GM21723 (cell line): Measurements from ENCODE around the gene LYPD4.

Source experiments
- ATAC-seq: cut with Tn5 transposase; IDR thresholded peaks from one replicate; pipeline ENCODE4 v1.9.1; 2021; ENCODE audit warnings: mild to moderate bottlenecking, moderate library complexity; ENCODE audit not compliant: unreplicated experiment

Gene LYPD4

GRCh38 chr19:41844601-41845000, at the start of gene LYPD4:
Gene LYPD4, minus strand, starts transcription at chr19:41844683. Its CDS starts 5,398 bp downstream, at chr19:41839285.
- no peak for ATAC-seq

- ATAC-seq, result no peak
Observed at GRCh38 chr19:41893899-41894298, 49.4 kb upstream of the LYPD4 start.

DNA sequence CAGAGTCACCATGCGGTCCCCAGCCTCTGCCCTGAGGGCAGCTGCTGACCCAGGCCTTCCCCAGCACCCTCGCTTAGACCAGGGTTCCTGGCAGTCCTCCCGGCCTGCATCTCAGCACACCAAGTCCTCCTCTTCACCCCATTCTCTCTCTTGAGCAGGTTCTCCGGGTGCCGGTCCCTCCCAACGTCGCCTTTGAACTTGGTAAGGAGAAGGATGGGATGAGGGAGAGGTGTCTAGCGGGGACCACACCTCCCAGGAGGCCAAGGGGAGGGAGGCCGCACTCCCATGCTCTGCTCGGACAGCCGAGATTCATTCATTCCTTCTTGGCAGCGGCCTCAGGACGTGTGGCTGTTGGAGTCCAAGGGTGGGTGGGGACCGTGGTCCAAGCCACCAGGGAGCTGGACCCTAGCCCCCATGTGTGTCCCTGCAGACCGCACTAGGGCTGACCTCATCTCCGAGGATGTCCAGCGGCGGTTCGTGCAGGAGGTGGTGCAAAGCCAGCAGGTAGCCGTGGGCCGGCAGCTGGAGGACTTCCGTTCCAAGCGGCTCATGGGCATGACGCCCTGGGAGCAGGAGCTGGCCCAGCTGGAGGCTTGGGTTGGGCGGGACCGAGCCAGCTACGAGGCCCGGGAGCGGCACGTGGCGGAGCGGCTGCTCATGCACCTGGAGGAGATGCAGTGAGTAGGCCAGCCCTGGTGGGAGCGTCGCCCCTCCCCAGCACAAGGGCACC, 47.9 kb upstream of the LYPD4 start:
- ATAC-seq, result no peak

DNA sequence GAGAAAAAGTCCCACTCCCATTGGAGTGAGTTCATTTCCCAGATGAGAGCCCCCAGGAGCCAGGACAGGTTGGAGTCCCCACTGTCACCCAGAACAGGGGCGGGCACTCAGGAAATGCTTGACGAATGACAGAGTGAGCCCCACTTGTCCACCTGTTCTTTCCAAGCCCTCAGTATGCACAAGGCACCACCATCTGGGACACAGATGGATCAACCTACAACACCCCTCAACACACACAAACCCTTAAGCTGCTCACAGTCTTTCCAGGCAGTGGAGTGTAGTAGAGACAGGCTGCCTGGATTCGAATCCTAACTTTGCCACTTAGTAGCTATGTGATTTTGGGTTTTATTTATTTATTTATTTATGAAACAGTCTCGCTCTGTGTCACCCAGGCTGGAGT, 46.5 kb upstream of the LYPD4 start:
- no peak for ATAC-seq

GRCh38 chr19:41889896-41890295, 45.4 kb upstream of the LYPD4 start:
- no peak for ATAC-seq

- no peak for ATAC-seq
Observed at GRCh38 chr19:41888926-41889325, 44.4 kb upstream of the LYPD4 start.

GRCh38 chr19:41887711-41888382, 43.4 kb upstream of the LYPD4 start:
- ATAC-seq, result no peak

GRCh38 chr19:41886761-41887710, 42.6 kb upstream of the LYPD4 start:
- no peak for ATAC-seq

DNA sequence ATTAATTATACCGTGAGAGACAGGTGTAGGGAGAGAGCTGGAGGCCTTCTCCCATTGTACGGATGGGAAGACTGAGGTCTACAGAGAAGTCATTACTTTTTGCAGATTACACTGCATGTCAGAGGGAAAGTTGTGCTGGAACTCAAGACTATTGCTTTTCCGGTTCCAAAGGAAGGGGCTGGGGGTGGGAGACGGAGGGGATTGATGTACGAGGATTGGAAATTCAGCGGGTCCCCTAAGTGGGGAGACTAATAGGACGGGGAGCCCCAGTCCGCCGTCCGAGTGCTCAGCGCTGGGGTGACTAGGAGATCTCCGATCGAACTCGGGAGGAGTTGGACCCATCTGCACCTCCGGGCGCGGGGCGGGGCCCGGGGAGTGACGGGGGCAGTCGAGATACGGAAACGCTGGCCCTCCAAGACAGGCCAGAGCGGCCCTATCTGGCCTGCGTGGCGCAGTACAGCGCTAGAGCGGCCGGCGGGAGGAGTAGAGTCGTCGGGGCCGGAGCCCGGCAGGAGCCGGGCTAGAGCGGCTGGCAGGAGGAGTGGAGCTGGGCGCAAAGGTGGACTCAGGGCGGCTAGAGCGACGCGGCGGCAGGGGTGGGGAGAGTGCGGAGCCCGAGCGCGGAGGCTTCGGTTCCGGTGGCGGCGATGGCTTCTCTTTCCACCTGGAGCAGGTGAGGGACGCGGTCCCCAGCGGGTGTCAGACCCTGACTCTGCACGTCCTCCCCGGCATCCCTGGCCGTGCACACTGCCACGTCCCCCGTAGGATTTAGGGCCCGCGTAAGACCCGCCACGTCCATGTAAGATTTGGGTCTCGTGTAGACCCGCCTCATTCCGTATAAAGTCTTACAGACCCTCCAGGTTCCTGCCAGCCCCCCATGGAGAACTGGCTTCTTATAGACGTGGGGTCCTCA, 39.6 kb upstream of the LYPD4 start:
- ATAC-seq, result peak; percentile 72

DNA sequence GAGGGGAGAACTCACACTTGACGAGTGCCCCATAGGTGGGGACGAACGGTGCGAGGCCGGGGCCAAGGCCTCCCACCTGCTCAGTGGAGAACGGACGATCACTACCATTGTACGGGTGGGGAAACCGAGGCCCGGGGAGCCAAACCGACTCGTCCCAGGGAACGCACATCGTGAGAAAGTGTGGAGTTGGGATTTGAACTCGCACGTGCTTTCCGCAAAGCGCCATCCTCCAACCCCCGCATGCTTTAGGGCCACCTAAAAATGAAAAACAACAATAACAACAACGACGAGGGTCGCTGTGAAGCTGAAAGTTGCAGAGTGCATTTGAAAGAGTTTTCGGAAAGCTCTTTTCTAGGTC, 39.0 kb upstream of the LYPD4 start:
- no peak for ATAC-seq

GRCh38 chr19:41882568-41883462, 38.3 kb upstream of the LYPD4 start, which contains the start of gene ARHGEF1:
Gene ARHGEF1, plus strand, starts transcription at chr19:41883184. Its CDS starts 4,899 bp downstream, at chr19:41888083.
- ATAC-seq, result no peak

DNA sequence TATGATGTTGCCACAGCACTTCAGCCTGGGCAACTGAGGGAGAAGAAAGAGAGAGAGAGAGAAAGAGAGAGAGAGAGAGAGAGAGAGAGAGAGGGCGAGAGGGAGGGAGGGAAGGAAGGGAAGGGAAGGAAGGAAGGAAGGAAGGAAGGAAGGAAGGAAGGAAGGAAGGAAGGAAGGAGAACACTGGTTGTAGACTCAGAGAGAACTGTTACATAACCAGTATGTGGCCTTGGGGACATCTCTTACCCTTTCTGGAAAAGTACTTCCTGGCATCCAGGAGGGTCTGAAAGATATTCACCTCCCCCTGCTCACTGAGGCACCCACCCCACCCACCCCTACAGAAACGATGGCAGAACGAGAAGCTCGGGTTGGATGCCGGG, 35.8 kb upstream of the LYPD4 start:
- ATAC-seq, result no peak

- ATAC-seq, result no peak
Observed at GRCh38 chr19:41879670-41880328, 35.3 kb upstream of the LYPD4 start.

GRCh38 chr19:41879080-41879479, 34.6 kb upstream of the LYPD4 start:
- no peak for ATAC-seq

- ATAC-seq, result no peak
Observed at GRCh38 chr19:41877916-41878905, 33.7 kb upstream of the LYPD4 start.

DNA sequence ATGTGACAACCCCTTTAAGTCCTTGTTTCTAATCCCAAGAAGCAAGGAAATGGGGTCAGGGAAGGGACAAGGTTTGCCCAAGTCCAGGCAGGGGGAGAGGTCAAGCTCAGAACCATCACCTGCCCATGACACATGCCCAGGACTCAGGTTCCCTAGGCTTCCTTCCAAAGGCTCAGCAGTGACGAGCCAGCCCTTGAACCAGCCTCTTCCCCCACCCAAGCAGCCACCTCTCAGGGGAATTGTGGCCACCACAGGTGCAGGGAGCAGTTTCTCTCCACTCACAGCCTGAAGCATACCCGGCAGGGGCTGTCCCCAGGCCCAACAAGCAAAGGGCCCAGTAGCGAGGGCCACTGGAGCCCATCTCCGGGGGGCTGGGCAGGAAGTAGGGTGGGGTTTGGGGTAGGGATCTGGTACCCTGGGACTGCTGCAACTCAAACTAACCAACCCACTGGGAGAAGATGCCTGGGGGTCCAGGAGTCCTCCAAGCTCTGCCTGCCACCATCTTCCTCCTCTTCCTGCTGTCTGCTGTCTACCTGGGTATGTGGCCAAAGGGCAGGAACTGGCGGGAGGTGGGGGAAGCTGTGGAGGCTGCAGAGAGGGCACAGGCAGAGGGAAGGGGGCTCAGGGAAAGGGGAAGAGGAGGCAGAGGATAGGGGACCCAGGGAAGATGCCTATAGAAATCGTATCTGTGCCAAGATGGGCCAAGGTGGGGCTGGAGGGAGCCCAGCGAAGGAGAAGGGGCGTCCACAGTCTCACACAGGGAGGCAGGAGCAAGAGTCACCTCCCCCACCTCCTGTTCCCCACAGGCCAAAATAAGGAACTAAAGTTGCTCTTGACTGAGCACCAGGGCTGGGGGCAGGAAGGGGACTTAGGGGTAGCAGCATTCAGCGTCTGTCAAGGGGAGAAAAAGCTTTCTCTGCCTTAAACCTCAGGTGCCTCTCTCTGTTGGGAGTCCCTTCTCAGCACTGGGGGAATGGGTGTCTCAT, 32.7 kb upstream of the LYPD4 start, which contains the start of gene CD79A:
Gene CD79A (plus strand): TSS at position 433 of the 986 bp plus-strand sequence. CDS start 26 bp downstream, at position 459.
- ATAC-seq, result peak; percentile 56
